ENCODE results near the gene UBB. TPM values are rescaled to one million over a fixed set of nuclear protein-coding genes. Genes with fewer than 3 reads are reported as not detected.

Gene UBB
- total and polyA plus RNA-seq, 9 of the 15 experiments (the other 6 are each of a cell fraction or from before 2014, with no cell fraction given): 1,069 to 4,143 (median 1,696) TPM

- TF ChIP-seq ILK (tag; IDR thresholded peaks at IDR 0.05; ENCODE audit: borderline replicate concordance, low read depth) (no peak), ZNF121 (CRISPR knock-in tag; conservative IDR thresholded peaks at IDR 0.05) (peak; percentile 57), PYGO2 (tag; IDR thresholded peaks at IDR 0.05) (no peak), ZNF23 (CRISPR knock-in tag; IDR thresholded peaks at IDR 0.05) (no peak), ZBTB33 (CRISPR knock-in tag; IDR thresholded peaks at IDR 0.05) (peak; percentile 74; the same call in 1 of the 2 replicates), PHB (CRISPR knock-in tag; IDR thresholded peaks at IDR 0.05) (no peak), PCBP1 (IDR thresholded peaks at IDR 0.05; ENCODE audit: low read depth, low read length, poor library complexity, severe bottlenecking) (no peak)
These were observed 26.1 kb downstream of the UBB start (continued) for GRCh38 chr17:16406742-16407674.

Measured in K562 (cell line).